GDM1 (cell line): Measurements from ENCODE around the gene MEX3C.

Experiments
- DNase-seq: peaks from one replicate; lab custom pipeline; 2025; lab: John Stamatoyannopoulos, UW

Gene MEX3C

DNA sequence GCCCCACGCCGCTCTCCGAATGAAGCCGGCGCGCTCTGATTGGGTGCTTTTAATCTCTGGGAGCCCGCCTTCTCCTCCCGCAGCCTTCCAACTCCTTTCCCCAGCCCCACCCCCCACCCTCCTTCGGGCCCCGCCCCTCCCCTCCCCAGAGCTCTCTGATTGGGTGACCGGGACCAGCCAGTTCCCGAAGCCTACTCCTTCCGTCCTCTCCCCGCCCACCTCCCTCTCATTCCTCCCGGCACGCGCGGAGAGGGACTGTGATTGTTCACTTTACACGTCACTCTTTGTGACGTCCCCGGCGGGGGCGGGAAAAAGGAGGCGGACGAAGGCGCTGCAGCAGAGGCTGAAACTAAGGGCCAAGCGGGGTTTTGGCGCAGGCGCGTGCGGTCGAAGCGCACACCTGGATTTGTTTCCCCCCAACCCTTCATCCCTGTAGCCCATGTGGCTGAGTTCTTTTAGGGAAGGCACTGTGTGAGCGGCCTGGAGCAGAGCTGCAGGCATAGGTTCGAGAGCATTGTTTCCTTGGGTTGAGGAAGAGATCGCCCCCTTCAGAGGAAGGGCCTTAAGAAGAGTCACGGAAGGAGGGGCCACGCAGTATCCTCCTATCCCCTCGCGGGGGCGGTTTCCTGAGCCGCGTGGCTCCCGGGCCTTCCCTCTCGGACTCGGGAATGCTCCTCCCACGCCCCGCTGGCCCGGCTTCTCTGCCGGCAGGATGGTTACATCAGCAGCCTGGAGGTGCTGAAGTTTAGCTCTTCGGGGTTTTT lies at the start of gene MEX3C:
Gene MEX3C, minus strand, starts transcription at position 21 of the 764 bp plus-strand sequence. CDS start 361 bp downstream, outside the sequence.
- peak; percentile 98 for DNase-seq

DNA sequence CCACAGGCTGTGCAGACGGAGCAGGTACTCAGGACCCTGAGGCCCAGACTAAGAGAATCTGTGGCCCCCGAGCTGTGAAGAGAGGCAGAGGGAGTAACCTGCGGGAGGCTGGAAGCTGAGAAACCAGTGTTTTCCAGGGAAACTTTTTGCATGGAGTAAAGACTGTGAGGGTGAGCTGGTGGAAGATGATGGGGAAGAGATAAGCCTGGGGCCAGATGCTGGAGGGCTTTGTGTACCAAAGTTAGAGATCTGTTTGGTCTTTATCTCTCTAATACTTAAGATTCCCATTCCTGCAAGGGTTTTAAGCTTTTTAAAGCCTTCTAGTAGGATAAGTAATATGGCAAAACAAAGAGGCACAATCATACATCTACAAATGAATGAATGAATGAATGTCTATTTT lies 43.7 kb upstream of the MEX3C start:
- DNase-seq = no peak

DNA sequence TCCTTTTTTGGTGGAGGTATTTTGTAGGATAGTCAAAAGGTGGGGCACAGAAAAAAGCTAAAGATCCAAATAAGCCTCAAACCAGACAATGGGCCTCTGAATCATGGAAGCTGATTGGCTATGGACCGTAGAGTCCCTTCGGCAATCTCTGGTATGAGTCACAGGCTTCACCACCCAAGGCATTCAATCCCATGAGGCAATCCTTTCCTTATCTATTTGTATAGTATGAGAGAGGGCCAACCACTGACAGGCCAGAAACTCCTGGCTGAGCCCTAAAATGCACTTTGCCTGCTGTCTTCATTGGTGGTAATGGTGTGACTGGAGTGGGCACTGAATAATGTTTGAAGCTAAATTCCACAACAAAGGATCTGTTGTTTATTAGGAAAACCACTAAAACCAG lies 38.7 kb upstream of the MEX3C start:
- no peak for DNase-seq

DNA sequence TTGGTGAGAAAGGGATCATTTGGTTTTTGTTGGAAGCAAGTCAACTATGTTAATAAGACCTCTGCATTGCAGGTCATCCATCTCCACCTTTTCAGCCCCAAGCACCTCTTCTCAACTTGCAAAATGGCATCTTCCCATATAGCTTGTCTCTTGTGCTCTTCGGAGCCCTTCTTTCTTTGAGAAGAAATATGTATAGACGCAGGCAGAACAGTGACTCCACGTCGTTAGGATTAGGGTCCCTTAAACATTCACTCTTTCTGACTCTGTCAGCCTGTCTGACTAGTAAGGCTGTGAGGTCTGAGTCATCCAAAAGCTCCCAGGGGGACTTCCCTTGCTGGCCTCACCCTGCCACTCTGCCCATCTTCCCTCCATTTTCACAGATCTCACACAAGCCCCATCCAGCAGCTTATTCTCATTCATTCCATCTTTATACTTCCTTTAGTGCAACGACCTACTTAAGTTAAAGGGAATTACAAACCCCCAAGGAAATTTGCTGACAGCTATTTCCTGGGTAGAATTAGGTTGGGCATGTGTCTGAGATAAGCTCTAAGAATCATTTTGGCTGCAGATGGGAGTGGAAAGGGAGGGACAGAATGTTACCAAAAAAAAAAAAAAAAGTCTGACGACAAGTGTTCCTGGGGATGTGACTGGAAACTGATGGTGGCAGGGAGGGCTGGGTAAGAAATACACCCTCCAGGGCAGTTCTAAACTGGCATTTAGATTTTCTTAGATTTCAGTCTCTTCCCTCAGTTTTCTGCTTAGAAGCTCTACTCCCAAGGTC lies 37.7 kb upstream of the MEX3C start:
- DNase-seq = peak; percentile 4

DNA sequence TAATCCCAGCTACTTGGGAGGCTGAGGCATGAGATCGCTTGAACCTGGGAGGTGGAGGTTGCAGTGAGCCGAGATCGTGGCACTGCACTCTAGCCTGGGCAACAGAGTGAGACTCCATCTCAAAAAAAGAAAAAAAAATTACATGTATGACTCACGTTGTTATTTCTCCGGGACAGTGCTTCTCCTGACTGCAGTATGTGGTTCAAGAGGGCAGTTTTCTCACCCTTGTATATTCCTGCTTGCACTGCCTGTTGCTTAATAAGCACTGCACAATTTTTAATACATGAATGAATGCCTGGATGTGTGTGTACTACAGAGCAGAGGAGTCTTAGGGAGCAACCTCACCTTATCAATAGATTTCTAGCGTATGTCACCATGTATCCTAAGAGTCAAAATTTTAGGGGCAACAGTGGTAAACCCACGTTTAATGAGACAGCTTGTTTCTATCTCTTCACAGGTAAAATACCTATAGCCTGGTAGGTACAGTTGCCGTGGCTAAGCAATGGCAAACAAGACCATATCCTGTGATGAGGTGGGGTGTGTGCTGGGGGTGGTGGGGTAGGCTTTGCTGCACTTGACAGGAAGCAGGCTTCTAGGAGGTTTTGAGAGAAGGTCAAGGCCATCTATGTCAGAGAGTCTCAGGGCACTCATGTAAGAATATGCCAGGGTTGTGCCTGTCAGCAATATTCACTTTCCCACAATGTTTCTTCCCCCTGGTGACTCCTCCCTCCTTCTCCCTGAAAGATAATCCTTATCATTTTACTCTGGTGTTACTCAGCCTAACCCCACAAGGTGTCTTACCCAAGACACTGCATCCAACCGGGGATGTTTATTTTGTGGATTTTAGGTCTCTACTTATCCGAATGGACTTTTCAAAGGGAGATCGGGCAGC lies 36.9 kb upstream of the MEX3C start:
- DNase-seq = no peak

DNA sequence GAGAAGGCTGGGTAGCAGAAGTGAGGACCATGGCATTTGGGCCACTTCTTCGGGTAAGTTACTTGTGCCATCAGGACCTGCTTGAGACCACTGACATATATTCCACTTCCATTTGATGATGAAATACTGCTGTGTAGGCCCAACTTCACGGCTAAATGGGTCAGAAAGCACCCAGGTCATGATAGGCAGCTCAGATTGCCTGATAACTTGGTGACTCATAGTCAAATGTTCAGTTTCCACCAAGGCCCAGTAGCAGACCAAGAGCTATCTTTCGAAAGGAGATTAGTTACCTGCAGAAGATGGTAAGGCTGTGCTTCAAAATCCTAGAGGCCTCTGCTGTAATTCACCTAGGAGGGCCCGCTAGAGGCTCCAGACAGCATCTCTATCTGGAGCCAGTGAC lies 31.8 kb upstream of the MEX3C start:
- DNase-seq = no peak

DNA sequence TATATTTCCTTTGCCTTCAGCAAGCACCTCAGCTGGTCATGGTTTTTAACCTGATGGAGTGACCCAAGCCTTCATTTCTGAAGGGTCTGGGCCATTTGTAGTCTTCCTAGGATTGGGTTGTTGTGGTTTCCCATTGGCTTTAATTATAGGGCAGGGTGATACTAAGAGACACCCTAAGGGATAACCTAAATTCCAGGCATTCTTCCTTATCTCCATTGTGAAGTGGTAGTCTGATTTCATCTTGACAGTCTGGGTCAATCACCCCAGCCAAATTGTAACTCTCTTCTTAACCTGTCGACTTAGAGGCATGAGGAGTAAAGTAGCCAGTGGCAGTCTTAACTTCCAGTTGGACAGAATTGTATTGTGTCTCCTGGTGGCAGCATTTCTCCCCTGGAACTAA lies 30.2 kb upstream of the MEX3C start:
- DNase-seq = no peak

DNA sequence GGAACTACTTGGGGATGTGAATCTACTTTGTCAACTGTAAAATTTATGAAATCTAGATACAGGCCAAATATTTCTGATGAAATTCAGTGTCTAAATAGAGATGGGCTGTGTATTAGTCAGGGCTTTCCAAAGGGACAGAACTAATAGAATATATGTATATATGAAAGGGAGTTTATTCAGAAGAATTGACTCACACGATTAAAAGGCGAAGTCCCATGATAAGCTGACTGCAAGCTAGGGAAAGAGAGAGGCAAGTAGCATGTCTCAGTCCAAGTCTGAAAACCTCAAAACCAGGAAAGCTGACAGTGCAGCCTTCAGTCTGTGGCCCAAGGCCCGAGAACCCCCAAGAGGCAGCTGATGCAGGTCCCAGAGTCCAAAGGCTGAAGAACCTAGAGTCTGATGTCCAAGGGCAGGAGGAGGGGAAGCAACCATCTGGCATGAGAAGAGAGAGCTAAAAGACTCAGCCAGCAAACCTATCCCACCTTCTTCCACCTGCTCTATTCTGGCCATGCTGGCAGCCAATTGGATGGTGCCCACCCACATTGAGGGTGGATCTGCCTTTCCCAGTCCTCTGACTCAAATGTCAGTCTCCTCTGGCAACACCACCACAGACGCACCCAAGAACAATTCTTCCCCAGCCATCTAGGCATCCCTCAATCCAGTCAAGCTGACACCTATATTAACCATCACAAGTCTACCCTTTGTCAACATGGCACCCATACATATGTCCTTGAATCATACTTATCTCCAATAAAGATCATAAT lies 29.3 kb upstream of the MEX3C start:
- no peak for DNase-seq

DNA sequence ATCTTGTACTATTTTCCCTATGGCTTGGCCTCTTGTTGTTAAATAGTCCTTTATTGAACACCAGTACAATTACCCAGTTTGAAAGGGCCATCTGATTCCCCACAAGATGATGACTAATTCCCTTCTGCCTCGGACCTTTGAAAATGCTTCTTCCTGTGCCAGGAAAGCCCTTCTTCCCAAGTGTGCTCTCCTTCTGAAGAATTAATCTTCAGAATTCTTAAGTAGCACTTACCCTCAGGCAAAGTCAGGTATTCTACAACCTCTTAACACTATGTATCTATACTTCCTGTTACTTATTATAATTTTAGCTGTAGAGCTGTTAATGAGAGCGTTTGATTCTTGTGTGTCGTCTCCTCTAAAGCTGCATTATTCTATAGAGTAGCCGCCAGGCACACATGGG lies 28.6 kb upstream of the MEX3C start:
- no peak for DNase-seq

DNA sequence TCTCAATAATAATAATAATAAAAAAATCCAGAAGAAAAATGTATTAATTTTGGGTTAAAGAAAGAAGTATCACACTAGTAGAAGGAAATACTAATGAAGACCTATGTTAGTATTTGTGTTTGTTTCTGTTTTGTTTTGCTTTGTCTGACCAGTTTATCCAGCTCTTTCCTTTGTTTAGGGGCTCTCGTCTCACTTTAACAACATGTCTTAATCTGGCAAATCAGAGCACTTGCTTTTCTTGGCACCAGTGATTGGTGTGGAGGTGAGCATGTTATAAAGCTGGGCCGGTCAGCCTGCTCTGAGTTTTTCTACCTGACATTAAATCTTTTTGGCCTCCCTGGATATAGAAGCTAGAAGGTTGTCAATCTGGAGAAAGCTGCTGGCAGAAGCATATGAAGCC lies 15.1 kb upstream of the MEX3C start:
- DNase-seq = no peak

DNA sequence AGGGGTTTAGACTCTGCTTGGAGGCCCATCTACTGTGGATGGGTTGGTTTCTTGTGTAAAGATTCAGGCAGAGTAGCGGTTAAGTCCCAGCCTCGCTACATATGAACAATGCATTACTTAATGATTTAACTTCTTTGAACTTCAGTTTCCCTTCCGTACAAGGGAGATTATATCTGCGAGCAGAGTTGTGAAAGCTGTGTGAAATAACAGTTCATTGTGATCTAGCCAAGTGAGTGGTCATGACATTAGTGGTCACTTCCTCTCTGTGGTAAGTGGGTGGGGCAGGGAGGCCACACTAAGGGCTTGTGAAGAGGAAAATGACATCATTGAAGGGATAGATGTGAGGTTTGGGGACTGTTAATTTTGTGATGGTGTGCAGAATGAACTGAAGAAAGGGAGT lies 14.1 kb upstream of the MEX3C start:
- DNase-seq = no peak

DNA sequence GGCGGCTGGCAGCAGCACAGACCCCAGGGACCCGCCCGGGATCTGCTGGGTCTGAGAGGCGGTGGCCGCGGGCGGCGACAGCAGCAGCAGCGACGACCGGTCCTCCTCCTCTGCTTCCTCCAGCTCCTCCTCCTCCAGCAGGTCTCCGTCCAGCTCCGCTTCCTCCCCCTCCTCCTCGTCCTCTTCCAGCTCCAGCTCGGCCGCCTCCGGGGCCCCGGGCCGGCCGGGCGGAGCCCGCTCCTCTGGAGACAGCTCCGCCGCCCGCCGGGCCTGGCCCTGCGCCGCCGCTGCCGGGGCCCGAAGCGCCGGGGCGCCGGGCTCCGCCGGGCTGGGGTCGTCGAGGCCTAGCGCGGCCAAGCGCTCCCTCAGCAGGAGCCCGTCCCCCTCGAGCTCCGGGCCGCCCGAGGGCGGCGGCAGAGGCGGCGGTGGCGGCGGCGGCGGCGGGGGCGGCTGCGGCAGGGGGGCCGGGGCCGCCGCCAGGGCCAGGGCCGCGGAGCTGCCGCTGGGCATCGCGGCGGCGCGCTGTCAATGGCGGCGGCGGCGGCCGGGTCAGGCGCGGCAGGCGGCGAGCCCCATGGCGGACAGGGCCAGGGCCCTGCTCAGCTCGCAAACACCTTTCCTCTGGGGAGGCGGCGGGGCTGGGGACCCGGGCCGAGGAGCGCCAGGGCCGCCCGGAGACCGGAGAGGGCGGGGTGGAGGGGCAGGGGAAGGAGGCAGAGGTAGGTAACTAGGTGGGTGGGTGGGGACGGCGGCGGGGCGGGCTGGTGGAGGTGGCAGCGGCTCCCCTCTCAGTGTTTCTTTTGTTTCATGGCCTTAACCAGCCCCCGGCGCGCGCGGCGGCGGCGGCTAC lies 445 bp downstream of the MEX3C start:
- peak; percentile 9 for DNase-seq

DNA sequence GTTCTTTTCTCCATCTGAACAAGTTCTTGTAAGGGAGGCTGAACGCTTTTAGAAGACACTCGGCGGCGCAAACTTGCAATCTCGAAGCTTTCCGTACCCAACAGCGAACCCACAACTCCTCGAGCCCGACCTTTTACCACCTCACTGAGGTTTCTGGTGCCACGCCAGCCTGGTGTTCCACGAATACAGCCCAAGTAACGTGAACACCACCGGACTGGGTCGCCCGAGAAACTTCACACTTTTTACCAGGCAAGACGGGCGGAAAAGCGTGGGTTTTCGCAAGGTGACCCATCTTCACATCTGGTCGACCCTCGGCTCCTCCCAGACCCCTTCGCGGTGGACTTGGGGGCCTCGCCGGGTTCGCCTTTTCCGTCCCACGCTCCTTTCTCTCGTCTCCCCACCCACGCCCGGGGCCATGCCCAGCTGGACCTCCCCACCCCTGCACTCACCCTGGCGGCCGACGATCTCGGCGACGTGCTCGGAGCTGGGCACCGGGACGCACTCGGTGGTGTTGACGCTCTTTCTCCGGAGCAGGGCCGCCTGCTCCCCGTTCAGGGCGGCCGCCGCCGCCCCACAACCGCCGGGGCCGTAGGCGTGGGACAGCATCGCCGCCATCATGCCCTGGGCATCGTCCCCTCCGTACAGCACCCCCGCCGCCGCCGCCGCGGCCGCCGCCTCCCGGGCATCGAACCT lies 1.2 kb downstream of the MEX3C start:
- no peak for DNase-seq

DNA sequence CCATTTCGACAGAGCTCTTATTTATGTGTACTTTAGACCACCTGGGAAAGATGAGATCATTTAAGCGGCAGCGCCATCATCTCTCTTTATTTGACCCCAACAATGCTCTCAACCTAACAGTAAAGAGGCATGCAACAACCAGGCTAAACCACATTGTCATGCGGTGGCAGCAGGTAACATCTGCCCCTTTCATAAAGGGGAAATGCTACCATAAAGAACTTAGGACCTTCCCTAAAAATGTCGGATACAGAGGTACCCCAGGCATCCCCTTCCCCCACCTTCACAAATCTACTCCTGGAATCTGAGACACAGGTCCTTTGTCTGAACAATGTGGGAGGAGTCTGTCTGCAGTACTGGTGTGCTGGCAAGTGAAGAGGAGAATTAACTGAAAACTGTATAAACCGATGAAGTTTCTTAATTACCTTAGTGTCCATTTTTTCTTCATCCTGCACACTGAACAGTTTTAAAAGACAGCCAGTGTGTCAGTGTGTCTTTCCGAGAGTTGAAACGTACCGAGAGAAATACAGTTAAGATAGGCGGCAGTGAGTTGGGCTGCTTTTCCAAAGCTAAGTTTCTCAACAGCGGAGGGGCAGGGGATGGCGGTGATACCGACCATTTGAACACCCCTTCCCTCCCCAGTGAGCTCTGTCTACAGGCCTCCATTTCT lies 1.9 kb downstream of the MEX3C start:
- DNase-seq = peak; percentile 9

DNA sequence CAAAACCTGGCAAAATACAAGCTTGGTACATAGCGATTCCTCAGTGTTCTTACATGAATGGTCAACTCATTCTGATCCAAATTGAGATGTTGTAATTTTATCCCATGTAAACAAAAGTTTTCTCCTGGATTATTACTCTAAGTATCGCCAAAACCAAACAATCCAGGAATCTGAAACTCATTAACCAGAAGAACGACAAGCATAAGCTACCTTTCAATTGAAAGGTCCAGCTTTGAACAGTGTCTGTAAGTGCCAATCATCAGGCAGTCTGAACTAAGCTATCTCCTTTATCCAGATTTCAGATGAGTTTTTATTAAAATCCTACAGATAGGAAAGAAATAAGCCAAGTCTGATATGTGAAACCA lies 2.4 kb downstream of the MEX3C start:
- no peak for DNase-seq

DNA sequence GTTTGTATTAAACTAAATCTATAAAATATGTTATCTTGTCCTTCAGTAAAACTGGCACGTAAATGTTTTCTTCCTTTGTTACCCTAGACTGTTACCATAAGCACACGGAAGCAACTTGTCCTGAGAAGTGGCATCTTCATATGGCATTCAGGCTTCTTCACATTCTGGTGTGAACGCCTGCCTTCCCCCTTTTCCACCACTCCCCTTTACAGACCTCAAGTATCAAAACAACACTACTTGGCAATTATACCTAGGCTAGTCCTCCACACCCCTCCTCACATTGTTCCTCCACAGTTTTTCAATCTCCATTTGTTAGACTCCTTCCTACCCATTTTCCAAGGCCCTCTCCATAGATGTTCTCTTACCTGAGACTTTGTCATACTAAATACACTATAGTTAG lies 2.9 kb downstream of the MEX3C start:
- DNase-seq = no peak

DNA sequence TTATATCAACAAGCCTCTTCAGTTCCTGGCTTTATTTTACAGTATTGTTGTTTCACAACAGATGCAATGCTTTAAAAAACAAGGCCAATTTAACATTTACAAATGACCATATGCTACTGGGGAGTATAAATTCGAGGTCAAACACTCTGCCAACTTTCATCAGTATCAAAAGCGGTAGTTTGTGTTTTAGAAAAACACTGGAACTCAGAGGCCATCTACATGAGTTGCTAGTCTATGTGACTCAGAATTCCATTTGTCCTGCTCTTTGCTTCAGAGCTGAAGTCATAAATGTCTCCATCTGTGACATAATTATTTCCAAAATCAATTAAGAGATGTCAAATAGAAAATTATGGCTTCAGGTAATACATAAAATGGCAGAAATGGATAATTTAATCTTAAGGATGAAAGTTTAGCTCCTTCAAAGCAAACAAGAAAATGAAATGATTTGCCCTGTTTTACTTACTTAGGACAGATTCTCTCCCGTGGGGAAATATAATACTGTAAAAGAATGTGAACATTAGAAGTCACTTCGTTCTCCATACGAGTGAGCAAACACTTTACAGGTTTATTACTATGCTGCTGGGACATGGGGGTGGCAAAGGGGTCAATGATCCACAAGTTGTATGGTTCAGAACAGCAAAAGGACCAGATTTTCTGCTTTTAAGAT lies 3.7 kb downstream of the MEX3C start:
- DNase-seq = no peak

DNA sequence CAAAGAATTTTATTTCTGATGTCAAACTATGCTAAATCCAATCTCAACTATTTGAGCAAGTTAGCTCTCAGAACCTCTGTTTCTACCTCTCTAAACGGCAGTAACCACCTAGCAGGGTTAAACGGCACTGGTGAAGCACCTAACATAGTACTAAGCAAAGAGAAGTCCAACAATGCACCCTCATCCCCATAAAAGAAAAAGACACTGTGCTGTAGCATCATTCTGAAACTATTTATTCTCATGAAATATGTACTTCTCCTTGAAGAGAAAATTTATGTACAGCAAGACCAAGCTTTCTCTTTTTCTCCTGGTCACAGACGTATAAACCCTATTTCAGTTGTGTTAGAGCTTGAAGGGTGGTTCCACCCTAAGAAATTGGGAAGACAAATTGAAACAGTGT lies 4.8 kb downstream of the MEX3C start:
- DNase-seq = no peak

DNA sequence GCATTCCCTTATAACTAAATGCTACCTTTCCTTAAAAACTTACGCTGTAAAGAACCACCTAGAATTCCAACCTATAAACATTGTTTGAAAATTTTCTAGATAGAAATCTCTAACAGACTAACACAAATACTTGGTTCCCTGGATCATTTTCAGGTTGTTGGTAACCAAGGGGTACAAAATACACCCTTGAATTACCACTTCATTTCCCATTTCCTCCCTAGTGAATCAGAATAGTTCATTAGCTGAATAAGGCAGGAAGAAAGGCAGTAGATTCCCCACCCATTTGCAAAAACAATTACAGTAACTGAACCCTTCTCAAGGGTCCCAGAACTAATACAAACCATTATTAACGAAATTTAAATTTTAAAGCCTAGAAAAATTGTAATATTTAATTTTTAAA lies 5.5 kb downstream of the MEX3C start:
- no peak for DNase-seq
